K562 (cell line): Measurements from ENCODE around the gene NRG3. TPM values are rescaled to one million over a fixed set of nuclear protein-coding genes. Genes with fewer than 3 reads are reported as not detected.

Experiments
- ATAC-seq: fragments of 200-7000 bp; cut with Tn5 transposase; 3 replicates; pipeline ENCODE4 v1.9.1; 2020; ENCODE audit warnings: moderate library complexity
- BruUV-seq: library from RNA; stranded (reverse); fragments of 400-500 nt; replicated peaks from 2 replicates; lab custom pipeline; 2021; lab: Mats Ljungman, UMichigan
- CTCF ChIA-PET: fragments of 300-600 bp; formaldehyde crosslinking; extraction: SDS; loops from one replicate; lab custom pipeline; 2021; ENCODE audit warnings: low intra/inter-chr PET ratio; lab: Yijun Ruan, JAX
- POLR2A ChIA-PET: fragments of 300-600, 350-650 bp; sonication (Branson Sonifier 250); formaldehyde crosslinking; extraction: SDS; loops from one replicate; lab custom pipeline; 2021; ENCODE audit warnings: antibody characterized with exemption, inconsistent platforms; lab: Yijun Ruan, JAX
- DNase-seq, 4 experiments: peaks; one replicate each; pipeline versions ENCODE4 v3.0.0 to v3.0.0-alpha.2; 2011 to 2018; ENCODE audit warnings: low spot score in 3 of 4, mixed read lengths in 3 of 4; ENCODE audit errors: extremely low read depth in 1 of 4
- FAIRE-seq: peaks from 2 replicates; lab custom pipeline; 2011; peaks lifted over from hg19 to GRCh38; lab: Jason Lieb, UNC
- H2AFZ ChIP-seq: 2 replicates; pipeline ENCODE4 v1.6.0; 2011; ENCODE audit warnings: low read depth, low read length, control low read depth, inconsistent platforms
- H3K27ac ChIP-seq: fragments of 200-600 bp; 3 replicates; pipeline ENCODE4 v1.8.0; 2011; ENCODE audit warnings: low read depth, mild to moderate bottlenecking, control low read depth, inconsistent platforms, low read length, moderate library complexity, mixed read lengths; ENCODE audit errors: extremely low read depth
- H3K27me3 ChIP-seq, 2 experiments: fragments of 300-600 bp in 1 of 2; 2 replicates in 1 of 2; 3 replicates in 1 of 2; pipeline versions ENCODE4 v1.6.0 to v1.8.0; 2011; ENCODE audit warnings: inconsistent platforms in 2 of 2, low read length in 2 of 2, mild to moderate bottlenecking in 1 of 2, mixed read lengths in 1 of 2, moderate library complexity in 1 of 2; ENCODE audit not compliant: control insufficient read depth in 2 of 2, insufficient read depth in 2 of 2
- H3K36me3 ChIP-seq: fragments of 300-600 bp; 3 replicates; pipeline ENCODE4 v1.8.0; 2011; ENCODE audit warnings: mild to moderate bottlenecking, low read length, inconsistent platforms; ENCODE audit not compliant: control insufficient read depth, insufficient read depth
- H3K4me1 ChIP-seq, 2 experiments: fragments of 200-600 bp in 1 of 2; replicated peaks in 1 of 2; 2 replicates in 1 of 2; 3 replicates in 1 of 2; pipeline versions ENCODE4 v1.5.1 to v1.8.0; 2011; ENCODE audit warnings: inconsistent platforms in 2 of 2, low read length in 2 of 2, mild to moderate bottlenecking in 1 of 2, mixed read lengths in 1 of 2, moderate library complexity in 1 of 2; ENCODE audit not compliant: control insufficient read depth in 2 of 2, insufficient read depth in 2 of 2
- H3K4me2 ChIP-seq: 2 replicates; pipeline ENCODE4 v1.6.1; 2011; ENCODE audit warnings: low read length, control low read depth, inconsistent platforms, mixed read lengths; ENCODE audit not compliant: insufficient read depth
- H3K4me3 ChIP-seq: fragments of 200-600 bp; sonication (generic), shearing (Covaris generic); 2 replicates; pipeline ENCODE4 v1.5.1; 2016; ENCODE audit warnings: control low read depth, inconsistent platforms
- H3K79me2 ChIP-seq: fragments of 200-600 bp; 3 replicates; pipeline ENCODE4 v1.8.0; 2011; ENCODE audit warnings: low read length, inconsistent platforms; ENCODE audit not compliant: control insufficient read depth, insufficient read depth
- H3K9ac ChIP-seq, 2 experiments: 2 replicates each; pipeline versions ENCODE4 v1.6.0 to v1.6.1; 2011; ENCODE audit warnings: low read depth in 2 of 2, low read length in 2 of 2, control low read depth in 1 of 2, inconsistent platforms in 1 of 2, mild to moderate bottlenecking in 1 of 2, mixed read lengths in 1 of 2; ENCODE audit not compliant: insufficient read depth in 1 of 2
- H3K9me1 ChIP-seq: one replicate; pipeline ENCODE4 v1.6.0; 2011; ENCODE audit warnings: inconsistent platforms, mild to moderate bottlenecking, low read length, moderate library complexity; ENCODE audit not compliant: control insufficient read depth, insufficient read depth
- H3K9me3 ChIP-seq: replicated peaks from 2 replicates; pipeline ENCODE4 v1.5.1; 2011; ENCODE audit warnings: low read depth, low read length, inconsistent platforms; ENCODE audit not compliant: control insufficient read depth, insufficient read depth
- H4K20me1 ChIP-seq: replicated peaks from 2 replicates; pipeline ENCODE4 v1.6.1; 2011; ENCODE audit warnings: low read length, inconsistent platforms, mixed read lengths; ENCODE audit not compliant: control insufficient read depth, insufficient read depth
- ARID2 ChIP-seq: fragments of 450-650 bp; IDR thresholded peaks from 2 replicates; pipeline ENCODE4 v1.6.1; 2017; ENCODE audit warnings: antibody characterized with exemption, mild to moderate bottlenecking
- FOXM1 ChIP-seq, 2 experiments: fragments of 450-650 bp in 1 of 2; sonication (generic) in 1 of 2; formaldehyde crosslinking in 1 of 2; IDR thresholded peaks; 2 replicates each; pipeline versions ENCODE4 v1.6.1 to v1.9.0; 2017 to 2022; ENCODE audit warnings: low read depth in 2 of 2, mild to moderate bottlenecking in 2 of 2, missing genetic modification reagents in 1 of 2, moderate library complexity in 1 of 2
- HDAC2 ChIP-seq: fragments of 450-650 bp; IDR thresholded peaks from 2 replicates; pipeline ENCODE4 v1.6.1; 2016; ENCODE audit warnings: mild to moderate bottlenecking
- JUND ChIP-seq, 2 experiments: IDR thresholded peaks; 2 replicates in 1 of 2; 3 replicates in 1 of 2; pipeline ENCODE4 v1.6.1; 2011; ENCODE audit warnings: borderline replicate concordance in 2 of 2, low read depth in 2 of 2, low read length in 2 of 2, improper control_type of control experiment in 1 of 2, missing biosample characterization in 1 of 2, missing genetic modification characterization in 1 of 2, missing genetic modification reagents in 1 of 2
- NCOR1 ChIP-seq: fragments of 450-650 bp; IDR thresholded peaks from 2 replicates; pipeline ENCODE4 v1.6.1; 2016; ENCODE audit warnings: mild to moderate bottlenecking, moderate library complexity
- NR2F6 ChIP-seq: fragments of 450-650 bp; formaldehyde crosslinking; IDR thresholded peaks from 2 replicates; pipeline ENCODE4 v1.4.0; 2020; ENCODE audit warnings: mild to moderate bottlenecking
- SMC3 ChIP-seq: conservative IDR thresholded peaks from 2 replicates; pipeline ENCODE4 v1.6.1; 2011; ENCODE audit warnings: low read depth, low read length, improper control_type of control experiment; ENCODE audit not compliant: insufficient read depth
- SP1 ChIP-seq: sonication (generic); formaldehyde crosslinking; IDR thresholded peaks from 2 replicates; pipeline ENCODE4 v1.8.1; 2022; ENCODE audit warnings: mild to moderate bottlenecking, missing genetic modification reagents
- SUPT5H ChIP-seq: fragments of 450-650 bp; IDR thresholded peaks from 2 replicates; pipeline ENCODE4 v1.6.1; 2016
- TARDBP ChIP-seq: fragments of 450-650 bp; IDR thresholded peaks from 2 replicates; pipeline ENCODE4 v1.6.1; 2016
- ZNF444 ChIP-seq: fragments of 250-450 bp; sonication (Bioruptor Pico); IDR thresholded peaks from 2 replicates; pipeline ENCODE4 v1.4.0; 2020; ENCODE audit warnings: mild to moderate bottlenecking, moderate library complexity
- ZNF583 ChIP-seq: fragments of 250-450 bp; sonication (Bioruptor Pico); IDR thresholded peaks from 2 replicates; pipeline ENCODE4 v1.4.0; 2020
- WGBS: fragments of 100-300 bp; shearing (Covaris generic); methylation state at CpG from one replicate; pipeline ENCODE4 v1.1.6; 2016; ENCODE audit warnings: low coverage, mixed read lengths; ENCODE audit not compliant: insufficient coverage; ENCODE audit errors: missing lambda C conversion rate; 5-methylcytosine and 5-hydroxymethylcytosine counted together
- in situ Hi-C: fragments of 300-500 bp; cut with MboI; formaldehyde crosslinking; loops from 4 replicates; pipeline ENCODE4 v1.15.0; 2018; ENCODE audit warnings: inconsistent platforms, mixed read lengths
- intact Hi-C: fragments of 100-400 bp; cut with micrococcal nuclease; formaldehyde crosslinking; loops from 2 replicates; pipeline ENCODE4 v1.14.2; 2022
- polyA plus RNA-seq, 8 experiments: library from polyadenylated mRNA; depleted of rRNA in 4 of 8; stranded (reverse) in 5 of 8; unstranded in 3 of 8; fragments of >200 nt; fragmentation: Nextera tagmentation in 2 of 8; fragmentation: Illumina TruSeq in 1 of 8; extraction: Ambion mirVana in 2 of 8; extraction: Trizol in 1 of 8; gene quantifications; 2 replicates each; pipeline versions ENCODE4 v1.2.1 to v1.2.3, GENCODE V29; 2011 to 2014; ENCODE audit warnings: inconsistent platforms in 1 of 8, missing spikeins in 1 of 8
- total RNA-seq, 7 experiments: library from RNA; depleted of rRNA in 6 of 7; stranded (reverse); fragments of >200 nt in 6 of 7; fragmentation: Illumina TruSeq in 2 of 7; extraction: Trizol in 2 of 7; gene quantifications; 2 replicates each; pipeline versions ENCODE4 v1.2.1 to v1.2.3, GENCODE V29; 2011 to 2021; ENCODE audit warnings: low replicate concordance in 1 of 7
- TF ChIP-seq, protein P1 (sequence below): fragments of 250-450 bp; sonication (Bioruptor Pico); IDR thresholded peaks from 2 replicates; pipeline ENCODE4 v1.8.0; 2022; ENCODE audit warnings: inconsistent platforms
- TF ChIP-seq, protein P2 (sequence below): sonication (generic); formaldehyde crosslinking; IDR thresholded peaks from 2 replicates; pipeline ENCODE4 v1.8.0; 2023; ENCODE audit warnings: mild to moderate bottlenecking, missing genetic modification reagents
- TF ChIP-seq, protein P3 (sequence below): fragments of 450-650 bp; formaldehyde crosslinking; IDR thresholded peaks from 2 replicates; pipeline ENCODE4 v1.4.0; 2022; ENCODE audit warnings: missing genetic modification characterization

NRG3 gene
- total and polyA plus RNA-seq, 9 of the 15 experiments (the other 6 are each of a cell fraction or from before 2014, with no cell fraction given), result not detected

DNA sequence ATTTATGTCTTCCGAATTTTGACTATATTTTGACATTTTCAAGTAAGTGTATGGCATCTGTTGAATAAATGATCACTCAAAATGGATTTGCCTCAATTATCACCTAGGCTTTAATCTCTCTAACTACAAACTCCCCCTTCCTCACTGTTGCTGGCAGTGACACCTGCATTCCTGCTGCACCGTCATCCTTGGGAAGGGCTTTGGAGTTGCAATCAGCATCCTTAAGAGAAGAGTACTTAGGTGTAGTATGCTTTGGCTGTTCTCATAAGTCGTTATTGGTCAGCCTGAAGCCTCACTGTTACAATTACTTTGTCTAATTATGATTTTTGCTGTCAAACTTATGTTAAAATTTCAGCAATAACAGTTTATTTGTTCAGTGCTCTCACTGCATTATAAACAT, 415.0 kb downstream of the NRG3 start:
- H3K4me1 ChIP-seq, result no peaks in the 10 kb centered on the region
- H3K4me2 ChIP-seq, result no peak overlapping the region
- no peaks in the 10 kb centered on the region for H3K27me3 ChIP-seq
- H3K9ac ChIP-seq, result no peak overlapping the region
- intact Hi-C loops, result no loop called here
- H2AFZ ChIP-seq, result no peak overlapping the region
- FAIRE-seq, result no peak
- H4K20me1 ChIP-seq, result no peaks in the 10 kb centered on the region
- H3K36me3 ChIP-seq, result no peaks in the 10 kb centered on the region
- no peak overlapping the region for H3K27ac ChIP-seq
- no peak for DNase-seq
- no TSS peak for BruUV-seq
- H3K9me3 ChIP-seq, result no peaks in the 10 kb centered on the region; the same call in 1 of the 2 replicates
- H3K79me2 ChIP-seq, result no peaks in the 10 kb centered on the region
- no peaks in the 10 kb centered on the region for H3K9me1 ChIP-seq
- in situ Hi-C loops, result no loop called here
- ATAC-seq, result no peak
- POLR2A ChIA-PET, result no interaction called here
- WGBS, result 2% methylated on average over 3 of the region's 3 CpGs
- CTCF ChIA-PET, result no interaction called here
- H3K4me3 ChIP-seq, result no peak overlapping the region
- TF ChIP-seq JUND (IDR thresholded peaks at IDR 0.05; ENCODE audit: borderline replicate concordance, low read depth, low read length) (no peak), JUND (tag; IDR thresholded peaks at IDR 0.05; ENCODE audit: borderline replicate concordance, low read depth, low read length) (no peak), NR2F6 (CRISPR knock-in tag) (no peak), SP1 (CRISPR knock-in tag) (no peak), ARID2 (no peak), TARDBP (no peak), NCOR1 (no peak), SUPT5H (no peak), ZNF444 (CRISPR knock-in tag) (no peak), FOXM1 (IDR thresholded peaks at IDR 0.05; ENCODE audit: low read depth) (no peak), FOXM1 (CRISPR knock-in tag; IDR thresholded peaks at IDR 0.05; ENCODE audit: low read depth) (no peak), ZNF583 (CRISPR knock-in tag) (no peak), HDAC2 (no peak), SMC3 (no peak)
- TF ChIP-seq, protein P1, sequence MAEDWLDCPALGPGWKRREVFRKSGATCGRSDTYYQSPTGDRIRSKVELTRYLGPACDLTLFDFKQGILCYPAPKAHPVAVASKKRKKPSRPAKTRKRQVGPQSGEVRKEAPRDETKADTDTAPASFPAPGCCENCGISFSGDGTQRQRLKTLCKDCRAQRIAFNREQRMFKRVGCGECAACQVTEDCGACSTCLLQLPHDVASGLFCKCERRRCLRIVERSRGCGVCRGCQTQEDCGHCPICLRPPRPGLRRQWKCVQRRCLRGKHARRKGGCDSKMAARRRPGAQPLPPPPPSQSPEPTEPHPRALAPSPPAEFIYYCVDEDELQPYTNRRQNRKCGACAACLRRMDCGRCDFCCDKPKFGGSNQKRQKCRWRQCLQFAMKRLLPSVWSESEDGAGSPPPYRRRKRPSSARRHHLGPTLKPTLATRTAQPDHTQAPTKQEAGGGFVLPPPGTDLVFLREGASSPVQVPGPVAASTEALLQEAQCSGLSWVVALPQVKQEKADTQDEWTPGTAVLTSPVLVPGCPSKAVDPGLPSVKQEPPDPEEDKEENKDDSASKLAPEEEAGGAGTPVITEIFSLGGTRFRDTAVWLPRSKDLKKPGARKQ (CRISPR knock-in tag), result no peak
- TF ChIP-seq, protein P2, sequence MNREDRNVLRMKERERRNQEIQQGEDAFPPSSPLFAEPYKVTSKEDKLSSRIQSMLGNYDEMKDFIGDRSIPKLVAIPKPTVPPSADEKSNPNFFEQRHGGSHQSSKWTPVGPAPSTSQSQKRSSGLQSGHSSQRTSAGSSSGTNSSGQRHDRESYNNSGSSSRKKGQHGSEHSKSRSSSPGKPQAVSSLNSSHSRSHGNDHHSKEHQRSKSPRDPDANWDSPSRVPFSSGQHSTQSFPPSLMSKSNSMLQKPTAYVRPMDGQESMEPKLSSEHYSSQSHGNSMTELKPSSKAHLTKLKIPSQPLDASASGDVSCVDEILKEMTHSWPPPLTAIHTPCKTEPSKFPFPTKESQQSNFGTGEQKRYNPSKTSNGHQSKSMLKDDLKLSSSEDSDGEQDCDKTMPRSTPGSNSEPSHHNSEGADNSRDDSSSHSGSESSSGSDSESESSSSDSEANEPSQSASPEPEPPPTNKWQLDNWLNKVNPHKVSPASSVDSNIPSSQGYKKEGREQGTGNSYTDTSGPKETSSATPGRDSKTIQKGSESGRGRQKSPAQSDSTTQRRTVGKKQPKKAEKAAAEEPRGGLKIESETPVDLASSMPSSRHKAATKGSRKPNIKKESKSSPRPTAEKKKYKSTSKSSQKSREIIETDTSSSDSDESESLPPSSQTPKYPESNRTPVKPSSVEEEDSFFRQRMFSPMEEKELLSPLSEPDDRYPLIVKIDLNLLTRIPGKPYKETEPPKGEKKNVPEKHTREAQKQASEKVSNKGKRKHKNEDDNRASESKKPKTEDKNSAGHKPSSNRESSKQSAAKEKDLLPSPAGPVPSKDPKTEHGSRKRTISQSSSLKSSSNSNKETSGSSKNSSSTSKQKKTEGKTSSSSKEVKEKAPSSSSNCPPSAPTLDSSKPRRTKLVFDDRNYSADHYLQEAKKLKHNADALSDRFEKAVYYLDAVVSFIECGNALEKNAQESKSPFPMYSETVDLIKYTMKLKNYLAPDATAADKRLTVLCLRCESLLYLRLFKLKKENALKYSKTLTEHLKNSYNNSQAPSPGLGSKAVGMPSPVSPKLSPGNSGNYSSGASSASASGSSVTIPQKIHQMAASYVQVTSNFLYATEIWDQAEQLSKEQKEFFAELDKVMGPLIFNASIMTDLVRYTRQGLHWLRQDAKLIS (CRISPR knock-in tag), result no peak
- TF ChIP-seq, protein P3, sequence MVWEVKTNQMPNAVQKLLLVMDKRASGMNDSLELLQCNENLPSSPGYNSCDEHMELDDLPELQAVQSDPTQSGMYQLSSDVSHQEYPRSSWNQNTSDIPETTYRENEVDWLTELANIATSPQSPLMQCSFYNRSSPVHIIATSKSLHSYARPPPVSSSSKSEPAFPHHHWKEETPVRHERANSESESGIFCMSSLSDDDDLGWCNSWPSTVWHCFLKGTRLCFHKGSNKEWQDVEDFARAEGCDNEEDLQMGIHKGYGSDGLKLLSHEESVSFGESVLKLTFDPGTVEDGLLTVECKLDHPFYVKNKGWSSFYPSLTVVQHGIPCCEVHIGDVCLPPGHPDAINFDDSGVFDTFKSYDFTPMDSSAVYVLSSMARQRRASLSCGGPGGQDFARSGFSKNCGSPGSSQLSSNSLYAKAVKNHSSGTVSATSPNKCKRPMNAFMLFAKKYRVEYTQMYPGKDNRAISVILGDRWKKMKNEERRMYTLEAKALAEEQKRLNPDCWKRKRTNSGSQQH (CRISPR knock-in tag), result no peak
